ENCODE results near the gene TLE2. TPM values are rescaled to one million over a fixed set of nuclear protein-coding genes. Genes with fewer than 3 reads are reported as not detected.
"Not testable (repeated sequence)": the region's sequence is repeated elsewhere in the genome, so short reads cannot be mapped to it uniquely, and the experiment has no call there.

The TLE2 gene
- total RNA-seq, 4 donors from 2014 or later = 87.5 to 184 (median 122) TPM

GRCh38 chr19:3013263-3013725, 15.8 kb downstream of the TLE2 start:
- 64% methylated on average over 7 of the region's 7 CpGs for WGBS, 2 donors
- Histone ChIP-seq H3K27me3 (no peaks in the 10 kb centered on the region), H3K36me3 (peaks cover 0 to 80% (median 0%) of the 10 kb centered on the region in 3 donors), H3K9me3 (no peaks in the 10 kb centered on the region), H3K27ac (peak overlapping the region in 1 of 4 donors; percentile 29), H3K4me3 (no peak overlapping the region), H3K4me1 (no peaks in the 10 kb centered on the region)
- no peak for TF ChIP-seq POLR2A (IDR thresholded peaks at IDR 0.05)
- no peak for TF ChIP-seq EP300 (IDR thresholded peaks at IDR 0.05)
- TF ChIP-seq CTCF (IDR thresholded peaks at IDR 0.05) = no peak
- no peak for DNase-seq (ENCODE audit: low spot score in 2 of 2)

GRCh38 chr19:3012621-3013262, 16.3 kb downstream of the TLE2 start:
- whole genome bisulfite sequencing, 2 donors = 65 to 71% methylated on average over 16 of the region's 16 CpGs
- Histone ChIP-seq H3K27me3 (no peaks in the 10 kb centered on the region), H3K4me1 (no peaks in the 10 kb centered on the region), H3K27ac (peak overlapping the region in 1 of 4 donors; percentile 29), H3K4me3 (no peak overlapping the region), H3K9me3 (no peaks in the 10 kb centered on the region), H3K36me3 (peaks cover 0 to 81% (median 0%) of the 10 kb centered on the region in 3 donors)
- TF ChIP-seq EP300 (IDR thresholded peaks at IDR 0.05) = no peak
- no peak for DNase-seq (ENCODE audit: low spot score in 2 of 2)

GRCh38 chr19:3012059-3012458, 17.0 kb downstream of the TLE2 start:
- peaks cover 0 to 86% (median 0%) of the 10 kb centered on the region in 3 donors for H3K36me3 ChIP-seq

GRCh38 chr19:3010871-3011270, 18.2 kb downstream of the TLE2 start:
- H3K4me1 ChIP-seq = no peaks in the 10 kb centered on the region
- H3K36me3 ChIP-seq = peaks cover 0 to 97% (median 0%) of the 10 kb centered on the region in 3 donors
- 82 to 90% methylated on average over 13 of the region's 13 CpGs for WGBS, 2 donors
- no peaks in the 10 kb centered on the region for H3K27me3 ChIP-seq
- TF ChIP-seq POLR2A (IDR thresholded peaks at IDR 0.05) = no peak
- no peak for TF ChIP-seq CTCF (IDR thresholded peaks at IDR 0.05)
- no peak for TF ChIP-seq EP300 (IDR thresholded peaks at IDR 0.05)
- H3K9me3 ChIP-seq = no peaks in the 10 kb centered on the region
- DNase-seq (ENCODE audit: low spot score in 2 of 2) = no peak
- peak overlapping the region in 1 of 4 donors; percentile 11 for H3K27ac ChIP-seq
- H3K4me3 ChIP-seq = no peak overlapping the region

More at GRCh38 chr19:3012059-3012458, 17.0 kb downstream of the TLE2 start:
- not testable (repeated sequence) for H3K4me1 ChIP-seq; DNase-seq (ENCODE audit: low spot score in 2 of 2); H3K4me3 ChIP-seq; H3K27ac ChIP-seq; H3K27me3 ChIP-seq; H3K9me3 ChIP-seq
- WGBS, 2 donors = 83 to 89% methylated on average over 13 of the region's 13 CpGs

- Histone ChIP-seq H3K9me3 (no peaks in the 10 kb centered on the region), H3K27ac (no peak overlapping the region), H3K27me3 (no peaks in the 10 kb centered on the region), H3K36me3 (peaks cover 0 to 100% (median 0%) of the 10 kb centered on the region in 3 donors), H3K4me3 (no peak overlapping the region), H3K4me1 (no peaks in the 10 kb centered on the region)
- DNase-seq (ENCODE audit: low spot score in 2 of 2) = no peak
- 69 to 75% methylated on average over 6 of the region's 6 CpGs for WGBS, 2 donors
- TF ChIP-seq EP300 (IDR thresholded peaks at IDR 0.05) (no peak), POLR2A (IDR thresholded peaks at IDR 0.05) (no peak), CTCF (IDR thresholded peaks at IDR 0.05) (no peak)
These were observed 20.1 kb downstream of the TLE2 start for GRCh38 chr19:3008994-3009393.

- Histone ChIP-seq H3K27me3 (no peaks in the 10 kb centered on the region), H3K9me3 (no peaks in the 10 kb centered on the region), H3K27ac (no peak overlapping the region), H3K4me1 (no peaks in the 10 kb centered on the region), H3K4me3 (no peak overlapping the region), H3K36me3 (peaks cover 0 to 100% (median 0%) of the 10 kb centered on the region in 3 donors)
- TF ChIP-seq POLR2A (IDR thresholded peaks at IDR 0.05) = no peak
- 75 to 78% methylated on average over 9 of the region's 9 CpGs for WGBS, 2 donors
- no peak for DNase-seq (ENCODE audit: low spot score in 2 of 2)
These were observed 21.1 kb downstream of the TLE2 start for GRCh38 chr19:3007975-3008374.
